HFFc6 (cell line): Measurements from ENCODE around the gene ACTMAP. TPM values are rescaled to one million over a fixed set of nuclear protein-coding genes. Genes with fewer than 3 reads are reported as not detected.

Source experiments
- DNase-seq: peaks from one replicate; pipeline ENCODE4 v3.0.0-alpha.2; 2018
- H3K27ac Mint-ChIP-seq: 2 replicates; pipeline ENCODE4 v1.8.0; 2020; ENCODE audit warnings: mild to moderate bottlenecking, mixed read lengths
- H3K27me3 Mint-ChIP-seq: 2 replicates; pipeline ENCODE4 v1.8.0; 2021; ENCODE audit warnings: mild to moderate bottlenecking, moderate library complexity, mixed read lengths; ENCODE audit not compliant: insufficient read depth
- H3K36me3 Mint-ChIP-seq: 2 replicates; pipeline ENCODE4 v1.8.0; 2021; ENCODE audit warnings: low read depth, mixed read lengths
- H3K4me1 Mint-ChIP-seq: 2 replicates; pipeline ENCODE4 v1.8.0; 2020; ENCODE audit warnings: low read depth, mixed read lengths
- H3K4me3 Mint-ChIP-seq: 2 replicates; pipeline ENCODE4 v1.8.0; 2020; ENCODE audit warnings: mild to moderate bottlenecking, moderate library complexity, mixed read lengths
- H3K9me3 Mint-ChIP-seq: 2 replicates; pipeline ENCODE4 v1.8.0; 2020; ENCODE audit warnings: mild to moderate bottlenecking, mixed read lengths
- CTCF ChIP-seq: fragments of 200-600 bp; sonication (generic); IDR thresholded peaks from 2 replicates; pipeline ENCODE4 v1.5.0; 2021; ENCODE audit warnings: antibody characterized with exemption, mild to moderate bottlenecking
- long read RNA-seq: library from polyadenylated mRNA; unstranded; transcript quantifications from one replicate; pipeline ENCODE4 v2.0.0, GENCODE V29; 2019
- total RNA-seq, 6 experiments: library from RNA; stranded (reverse); fragmentation: NEBNext Ultra II Directional; extraction: Animal tissue kit (Norgen Biotek cat#: 25700); gene quantifications; 2 replicates in 1 of 6; 3 replicates in 5 of 6; pipeline ENCODE4 v1.2.3, GENCODE V29; 2021

The ACTMAP gene, protein sequence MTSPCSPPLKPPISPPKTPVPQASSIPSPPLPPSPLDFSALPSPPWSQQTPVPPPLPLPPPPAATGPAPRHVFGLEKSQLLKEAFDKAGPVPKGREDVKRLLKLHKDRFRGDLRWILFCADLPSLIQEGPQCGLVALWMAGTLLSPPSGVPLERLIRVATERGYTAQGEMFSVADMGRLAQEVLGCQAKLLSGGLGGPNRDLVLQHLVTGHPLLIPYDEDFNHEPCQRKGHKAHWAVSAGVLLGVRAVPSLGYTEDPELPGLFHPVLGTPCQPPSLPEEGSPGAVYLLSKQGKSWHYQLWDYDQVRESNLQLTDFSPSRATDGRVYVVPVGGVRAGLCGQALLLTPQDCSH
- total RNA-seq: 1 to 10 TPM; 6.7 to 8.5 (median 7.5) TPM
- long read RNA-seq, partial matches to known transcripts: 0 of 5 reads
- long read RNA-seq, other reads (novel, unspliced or antisense): 5 of 5 reads

GRCh38 chr19:40750058-40750873 lies at the start of gene ACTMAP:
ACTMAP (minus strand) TSS chr19:40750477; CDS start chr19:40749803, 674 bp downstream.
- peak; percentile 100 for DNase-seq
- no peak for TF ChIP-seq CTCF

DNA sequence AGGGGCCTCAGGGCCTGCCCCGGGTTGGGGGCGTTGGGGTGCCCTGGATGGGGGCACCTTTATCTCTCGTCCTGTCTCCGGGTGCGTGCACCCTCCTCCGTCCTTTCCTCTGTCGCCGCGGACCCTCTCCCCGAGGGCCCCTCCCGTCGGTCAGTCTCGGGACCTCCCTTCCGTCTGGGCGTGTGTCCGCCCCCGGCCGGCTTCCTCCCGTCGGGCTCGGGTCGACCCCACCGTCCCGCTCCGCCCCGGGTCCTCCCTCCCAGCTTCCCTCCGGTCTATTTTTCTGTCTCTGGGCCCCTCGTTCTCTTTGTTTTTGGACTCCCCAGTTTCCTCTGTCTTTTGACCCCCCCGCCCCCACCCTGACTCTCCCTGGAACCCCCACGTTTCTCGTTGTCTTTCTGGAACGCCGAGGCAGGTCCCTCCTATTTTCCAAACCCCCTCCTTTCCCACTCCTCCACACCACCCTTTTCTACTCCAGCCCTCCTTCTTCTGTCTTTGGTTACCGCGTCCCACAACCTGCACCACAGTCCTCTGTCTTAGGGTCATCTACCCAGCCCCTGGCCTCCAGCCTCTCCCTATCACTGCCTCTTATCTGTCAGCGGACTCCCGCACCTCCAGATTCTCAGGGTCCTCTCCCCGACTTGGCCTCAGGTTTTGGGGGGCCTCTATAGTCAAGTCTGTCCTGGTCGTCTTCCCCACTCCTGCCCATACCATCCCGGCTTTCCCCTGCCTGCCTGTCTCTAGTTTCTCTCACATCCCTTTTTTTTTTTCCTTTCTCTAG lies 49.5 kb upstream of the ACTMAP start:
- Mint-ChIP-seq H3K4me3 (peak overlapping the region; percentile 97), H3K4me1 (peaks cover 52% of the 10 kb centered on the region), H3K27me3 (peaks cover 3% of the 10 kb centered on the region; the same call in 1 of the 2 replicates), H3K9me3 (no peaks in the 10 kb centered on the region), H3K27ac (peak overlapping the region; percentile 85), H3K36me3 (peaks cover 11% of the 10 kb centered on the region)
- no peak for TF ChIP-seq CTCF
- no peak for DNase-seq

More at GRCh38 chr19:40750058-40750873, at the start of gene ACTMAP:
- Mint-ChIP-seq H3K27ac (peak within 1 kb of the TSS; percentile 96), H3K27me3 (peaks cover 4% of the 10 kb centered on the region), H3K9me3 (no peaks in the 10 kb centered on the region), H3K36me3 (peaks cover 35% of the 10 kb centered on the region), H3K4me3 (peak within 1 kb of the TSS; percentile 96), H3K4me1 (peaks cover 37% of the 10 kb centered on the region)

DNA sequence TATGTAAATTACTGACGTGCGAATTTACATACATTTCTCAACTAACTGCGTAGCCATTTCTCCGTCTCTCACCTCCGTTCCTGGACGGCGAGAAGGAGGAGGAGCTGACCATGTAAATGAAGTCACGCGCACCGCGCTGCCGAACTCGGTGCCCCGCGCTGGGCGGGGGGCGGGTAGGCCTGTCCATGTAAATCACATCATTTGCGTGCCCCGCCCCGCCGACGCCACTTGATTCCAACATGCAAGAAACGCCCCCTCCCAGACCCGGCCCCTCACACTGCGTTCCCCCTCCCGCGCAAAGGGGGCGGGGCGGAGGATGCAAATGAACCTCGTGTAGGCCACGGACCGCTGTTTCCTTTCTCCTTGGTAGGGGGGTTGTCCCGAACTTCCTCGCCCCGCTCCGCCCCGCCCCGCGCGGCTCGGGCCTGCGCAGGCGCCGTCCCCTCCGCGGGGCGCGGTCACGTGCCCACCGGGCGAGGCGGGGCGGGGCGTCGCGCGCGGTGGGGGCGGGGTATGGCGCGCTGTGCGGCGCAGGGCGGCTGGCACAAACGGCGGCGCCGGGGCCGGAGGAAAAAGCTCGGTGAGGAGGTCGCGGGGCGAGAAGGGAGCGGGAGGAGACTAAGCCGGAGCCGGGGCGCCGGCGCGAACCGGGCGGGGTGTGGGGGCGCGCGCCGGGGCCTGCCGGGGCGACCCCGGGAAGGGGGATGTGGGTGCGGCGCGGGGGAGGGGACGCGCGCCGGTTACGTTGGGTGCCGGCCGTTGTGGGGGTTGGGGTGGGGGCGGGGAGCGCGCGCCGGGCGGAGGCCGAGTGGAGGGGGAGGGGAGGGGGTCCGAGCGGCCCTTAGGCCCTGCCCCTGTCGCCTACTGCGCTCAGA lies 48.6 kb upstream of the ACTMAP start, which contains the start of gene EGLN2:
TSS of gene EGLN2 (plus strand) at position 509 of the 875 bp plus-strand sequence. CDS start 1,382 bp downstream, outside the sequence.
- peaks cover 43% of the 10 kb centered on the region for H3K4me1 Mint-ChIP-seq
- no peak; the same call in 1 of the 2 replicates for TF ChIP-seq CTCF
- peak within 1 kb of the TSS; percentile 98 for H3K27ac Mint-ChIP-seq
- peak within 1 kb of the TSS; percentile 97 for H3K4me3 Mint-ChIP-seq
- peak; percentile 98 for DNase-seq
- no peaks in the 10 kb centered on the region for H3K9me3 Mint-ChIP-seq
- H3K27me3 Mint-ChIP-seq: peaks cover 3% of the 10 kb centered on the region; the same call in 1 of the 2 replicates
- H3K36me3 Mint-ChIP-seq: peaks cover 11% of the 10 kb centered on the region

DNA sequence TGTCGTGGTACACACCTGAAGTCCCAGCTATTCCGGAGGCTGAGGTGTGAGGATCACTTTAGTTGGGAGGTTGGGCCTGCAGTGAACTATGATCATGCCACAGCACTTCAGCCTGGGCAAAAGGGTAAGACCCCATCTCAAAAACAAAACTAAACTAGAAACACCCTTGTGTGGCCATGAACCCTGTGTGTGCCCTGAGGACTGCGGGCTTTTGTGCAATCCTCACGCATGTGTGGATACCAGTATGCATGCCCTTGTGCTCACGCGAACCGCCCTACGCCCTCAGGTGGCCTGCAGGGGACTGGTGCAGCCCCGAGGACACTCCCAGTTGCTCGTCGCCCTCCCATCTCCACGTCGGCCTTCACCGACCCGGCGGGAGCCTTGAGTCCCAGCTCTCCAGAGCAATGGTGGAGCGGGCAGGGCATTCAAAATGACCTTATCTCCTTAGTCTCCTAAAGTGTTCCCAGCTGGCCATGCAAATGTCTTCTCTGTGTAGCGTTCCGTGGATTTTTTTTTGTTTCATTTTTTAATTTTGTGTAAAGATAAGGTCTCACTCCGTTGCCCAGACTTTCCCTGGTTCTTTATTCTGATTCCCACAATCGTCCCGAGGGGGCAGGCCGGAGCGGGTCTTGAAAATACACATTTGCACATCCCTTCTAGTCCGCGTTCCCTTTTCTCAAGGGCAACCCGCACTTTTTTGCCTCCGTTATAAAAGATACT lies 47.8 kb upstream of the ACTMAP start:
- Mint-ChIP-seq H3K27ac (peak overlapping the region; percentile 98), H3K36me3 (peaks cover 11% of the 10 kb centered on the region), H3K4me3 (peak overlapping the region; percentile 97), H3K4me1 (peaks cover 35% of the 10 kb centered on the region), H3K9me3 (no peaks in the 10 kb centered on the region), H3K27me3 (peaks cover 3% of the 10 kb centered on the region; the same call in 1 of the 2 replicates)
- DNase-seq: peak; percentile 66
- TF ChIP-seq CTCF: peak; percentile 54
